ENCODE measurements around the gene SHROOM1. TPM values are rescaled to one million over a fixed set of nuclear protein-coding genes. Genes with fewer than 3 reads are reported as not detected.

SHROOM1 gene
- total RNA-seq, 1 experiment from 2014 or later: 0.54 TPM

DNA sequence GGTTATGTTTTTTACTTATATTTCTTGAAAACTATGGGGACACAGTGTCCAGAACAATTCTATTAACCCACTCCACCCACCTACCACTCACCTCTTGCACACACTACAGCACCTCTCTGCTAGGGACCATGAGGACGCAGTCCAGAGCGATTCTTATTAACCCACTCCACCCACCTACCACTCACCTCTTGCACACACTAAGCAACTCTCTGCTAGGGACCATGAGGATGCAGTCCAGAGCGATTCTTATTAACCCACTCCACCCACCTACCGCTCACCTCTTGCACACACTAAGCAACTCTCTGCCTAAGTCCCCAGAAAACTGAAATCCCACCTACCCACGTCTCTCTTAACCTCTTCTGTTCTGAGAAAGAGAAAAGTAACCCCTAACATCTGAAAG lies 2.2 kb upstream of the SHROOM1 start:
- CTCF ChIA-PET: interaction anchor here (0.6 kb wide), 1 partner anchor 327 kb away, joined by 3 read pairs; no protein-coding TSS in a partner anchor
- BruUV-seq (replicated peaks): no TSS peak
- no peak for TF ChIP-seq CTCF (conservative IDR thresholded peaks at IDR 0.05; ENCODE audit: low read depth, low read length)
- no peak for TF ChIP-seq EZH2 (IDR thresholded peaks at IDR 0.05; ENCODE audit: borderline replicate concordance, low read depth, low read length, poor library complexity, severe bottlenecking)
- Histone ChIP-seq H3K9me3 (ENCODE audit: low read depth, low read length, poor library complexity, severe bottlenecking) (no peaks in the 10 kb centered on the region), H3K27me3 (replicated peaks; ENCODE audit: insufficient read depth, low read depth, low read length, poor library complexity) (peaks cover 9% of the 10 kb centered on the region), H3K27ac (ENCODE audit: low read depth, low read length, poor library complexity, severe bottlenecking) (no peak overlapping the region), H3K4me1 (ENCODE audit: insufficient read depth, low read length, poor library complexity, severe bottlenecking) (peaks cover 2% of the 10 kb centered on the region), H3K36me3 (ENCODE audit: insufficient read depth, low read length, poor library complexity, severe bottlenecking) (no peaks in the 10 kb centered on the region), H3K4me3 (ENCODE audit: low read depth, low read length, poor library complexity, severe bottlenecking) (no peak overlapping the region)
- intact Hi-C loops (cut with micrococcal nuclease; ENCODE audit: unreplicated experiment): no loop called here
- POLR2A ChIA-PET (ENCODE audit: low non-redundant PET): no interaction called here
- DNase-seq (ENCODE audit: low spot score): no peak

DNA sequence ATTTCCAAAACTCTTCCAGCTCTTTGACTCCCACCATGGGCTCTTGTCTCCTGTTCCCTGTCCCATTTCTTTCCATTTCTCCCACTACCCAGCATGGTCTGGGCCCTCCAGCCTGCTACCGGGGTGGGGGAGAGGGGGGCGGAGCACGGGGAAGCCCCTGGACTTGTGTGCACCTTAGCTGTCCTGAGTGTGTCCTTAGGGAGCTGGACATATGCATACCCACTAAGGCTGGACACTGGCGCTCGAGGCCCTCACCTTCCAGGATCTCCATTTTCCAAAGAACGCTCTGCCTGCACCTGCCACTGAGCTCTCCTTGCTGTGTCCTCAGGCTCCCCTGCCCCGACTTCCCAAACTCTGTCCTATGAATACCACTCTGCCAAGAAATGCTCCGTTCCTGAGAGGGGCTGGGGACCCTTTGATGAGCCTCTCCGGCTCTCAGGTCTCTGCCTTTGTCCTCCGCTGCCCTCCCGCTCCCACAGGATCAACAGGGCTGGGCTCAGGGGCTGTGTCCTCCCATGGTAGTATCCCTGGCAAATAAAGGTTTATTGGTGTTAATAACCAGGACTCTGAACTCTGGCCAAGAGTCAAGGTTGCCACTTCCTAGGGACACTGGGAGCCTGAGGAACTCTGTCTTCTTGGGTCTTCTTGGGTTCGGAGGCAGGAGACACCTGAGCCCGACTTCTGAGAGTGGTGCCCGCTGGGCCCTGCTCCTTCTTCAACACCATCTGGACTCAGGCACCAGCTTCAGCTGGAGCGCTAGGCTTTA lies 831 bp upstream of the SHROOM1 start:
- CTCF ChIA-PET: no interaction called here
- H3K4me1 ChIP-seq (ENCODE audit: insufficient read depth, low read length, poor library complexity, severe bottlenecking): peaks cover 2% of the 10 kb centered on the region
- H3K9me3 ChIP-seq (ENCODE audit: low read depth, low read length, poor library complexity, severe bottlenecking): no peaks in the 10 kb centered on the region

DNA sequence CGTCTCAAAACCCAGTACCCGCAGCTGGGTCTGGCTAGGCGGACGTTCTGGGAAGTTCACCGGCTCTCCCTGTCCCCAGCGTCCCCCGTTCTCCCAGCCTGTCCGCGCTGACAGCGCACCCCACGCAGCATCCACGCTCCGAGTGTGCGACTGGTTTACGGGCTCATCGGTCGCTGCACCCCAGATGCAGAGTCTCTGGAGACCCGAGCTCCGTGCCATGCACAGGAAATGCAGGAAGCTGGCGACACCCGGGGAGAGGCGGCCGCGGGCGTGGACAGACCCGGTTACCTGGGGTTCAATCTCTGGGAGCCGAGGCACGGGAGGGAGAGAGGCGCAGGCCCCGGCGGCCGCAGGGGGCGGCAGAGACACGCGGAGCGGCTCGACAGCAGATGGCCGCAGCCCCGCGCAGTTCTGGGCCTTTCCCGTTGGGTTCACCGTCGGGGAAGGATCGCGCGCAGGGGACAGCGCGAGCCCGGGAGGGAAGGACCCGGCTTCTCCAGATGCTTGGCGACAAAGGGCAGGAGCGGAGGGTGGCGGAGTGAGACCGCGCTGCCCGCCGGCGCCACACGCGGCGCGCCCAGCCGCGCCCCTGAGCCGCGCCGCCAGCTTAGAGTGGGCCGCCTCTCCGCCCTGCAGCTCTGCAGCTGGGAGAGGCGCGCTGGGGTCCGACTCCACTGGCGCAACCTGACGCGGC lies 558 bp downstream of the SHROOM1 start:
- TF ChIP-seq CTCF (conservative IDR thresholded peaks at IDR 0.05; ENCODE audit: low read depth, low read length): peak; percentile 85
- no peak for TF ChIP-seq EZH2 (IDR thresholded peaks at IDR 0.05; ENCODE audit: borderline replicate concordance, low read depth, low read length, poor library complexity, severe bottlenecking)
- Histone ChIP-seq H3K27me3 (replicated peaks; ENCODE audit: insufficient read depth, low read depth, low read length, poor library complexity) (peaks cover 9% of the 10 kb centered on the region), H3K4me3 (ENCODE audit: low read depth, low read length, poor library complexity, severe bottlenecking) (peak overlapping the region; percentile 56), H3K9me3 (ENCODE audit: low read depth, low read length, poor library complexity, severe bottlenecking) (no peaks in the 10 kb centered on the region), H3K27ac (ENCODE audit: low read depth, low read length, poor library complexity, severe bottlenecking) (no peak overlapping the region), H3K36me3 (ENCODE audit: insufficient read depth, low read length, poor library complexity, severe bottlenecking) (no peaks in the 10 kb centered on the region), H3K4me1 (ENCODE audit: insufficient read depth, low read length, poor library complexity, severe bottlenecking) (peaks cover 2% of the 10 kb centered on the region)
- peak; percentile 73 for DNase-seq (ENCODE audit: low spot score)
- intact Hi-C loops (cut with micrococcal nuclease; ENCODE audit: unreplicated experiment): loop anchor here (2.0 kb wide), 1 partner anchor 53 kb away; no protein-coding TSS in a partner anchor
- BruUV-seq (replicated peaks): no TSS peak
- ChIA-PET POLR2A (ENCODE audit: low non-redundant PET) (no interaction called here), CTCF (interaction anchor here (1.5 kb wide), 1 partner anchor 10 kb away, joined by 5 read pairs; no protein-coding TSS in a partner anchor)

More for the DNA sequence above, 831 bp upstream of the SHROOM1 start:
- TF ChIP-seq EZH2 (IDR thresholded peaks at IDR 0.05; ENCODE audit: borderline replicate concordance, low read depth, low read length, poor library complexity, severe bottlenecking): no peak
- no peak for TF ChIP-seq CTCF (conservative IDR thresholded peaks at IDR 0.05; ENCODE audit: low read depth, low read length)
- no peak for DNase-seq (ENCODE audit: low spot score)
- POLR2A ChIA-PET (ENCODE audit: low non-redundant PET): no interaction called here
- peak overlapping the region; percentile 56 for H3K4me3 ChIP-seq (ENCODE audit: low read depth, low read length, poor library complexity, severe bottlenecking)
- H3K27ac ChIP-seq (ENCODE audit: low read depth, low read length, poor library complexity, severe bottlenecking): no peak overlapping the region
- intact Hi-C loops (cut with micrococcal nuclease; ENCODE audit: unreplicated experiment): loop anchor here (2.0 kb wide), 1 partner anchor 52 kb away; no protein-coding TSS in a partner anchor
- no TSS peak for BruUV-seq (replicated peaks)
- no peaks in the 10 kb centered on the region for H3K36me3 ChIP-seq (ENCODE audit: insufficient read depth, low read length, poor library complexity, severe bottlenecking)
- H3K27me3 ChIP-seq (replicated peaks; ENCODE audit: insufficient read depth, low read depth, low read length, poor library complexity): peaks cover 9% of the 10 kb centered on the region
